Activated CD8-positive, alpha-beta T cell treated with anti-CD3 and anti-CD28 coated beads for 36 hours (primary cell): ENCODE measurements around the gene ADORA3. TPM values are rescaled to one million over a fixed set of nuclear protein-coding genes. Genes with fewer than 3 reads are reported as not detected.
A peak's percentile ranks its signal among the peaks of the same experiment; 100 is the strongest.

Experiments used
- ATAC-seq: fragments of 200-7000 bp; cut with Tn5 transposase; one replicate; pipeline ENCODE4 v1.10.0; 2021; ENCODE audit warnings: mild to moderate bottlenecking, moderate library complexity
- CTCF ChIA-PET: fragments of 350-600 bp; sonication (Branson Sonifier 250); formaldehyde crosslinking; loops from one replicate; lab custom pipeline; 2021; ENCODE audit warnings: antibody characterized with exemption; lab: Charles Lee
- POLR2A ChIA-PET: fragments of 350-600 bp; sonication (Branson Sonifier 250); formaldehyde crosslinking; loops from one replicate; lab custom pipeline; 2021; ENCODE audit warnings: antibody characterized with exemption; lab: Charles Lee
- DNase-seq: peaks from one replicate; pipeline ENCODE4 v3.0.0-alpha.2; 2020
- H3K27ac Mint-ChIP-seq: one replicate; pipeline ENCODE4 v1.8.0; 2021; ENCODE audit warnings: mild to moderate bottlenecking, mixed read lengths
- H3K27me3 Mint-ChIP-seq: one replicate; pipeline ENCODE4 v1.8.0; 2021; ENCODE audit warnings: mixed read lengths
- H3K36me3 Mint-ChIP-seq: one replicate; pipeline ENCODE4 v1.8.0; 2021; ENCODE audit warnings: low read depth, mixed read lengths
- H3K4me1 Mint-ChIP-seq: one replicate; pipeline ENCODE4 v1.8.0; 2021; ENCODE audit warnings: low read depth, mixed read lengths
- H3K4me3 Mint-ChIP-seq: one replicate; pipeline ENCODE4 v1.8.0; 2021; ENCODE audit warnings: mild to moderate bottlenecking, moderate library complexity, mixed read lengths
- H3K9me3 Mint-ChIP-seq: one replicate; pipeline ENCODE4 v1.8.0; 2021; ENCODE audit warnings: mixed read lengths
- intact Hi-C: fragments of 100-400 bp; cut with micrococcal nuclease; formaldehyde crosslinking; loops from one replicate; pipeline ENCODE4 v1.10.0; 2022
- total RNA-seq, 2 experiments: library from RNA; stranded (reverse); gene quantifications; one replicate each; pipeline ENCODE4 v1.2.3, GENCODE V29; 2021
- TF ChIP-seq, protein P1 (sequence below): fragments of 200-600 bp; IDR thresholded peaks from one replicate; pipeline ENCODE4 v1.8.0; 2022; ENCODE audit warnings: antibody characterized with exemption, mild to moderate bottlenecking

Gene ADORA3
- total RNA-seq, 2 experiments from 2014 or later, result not detected

DNA sequence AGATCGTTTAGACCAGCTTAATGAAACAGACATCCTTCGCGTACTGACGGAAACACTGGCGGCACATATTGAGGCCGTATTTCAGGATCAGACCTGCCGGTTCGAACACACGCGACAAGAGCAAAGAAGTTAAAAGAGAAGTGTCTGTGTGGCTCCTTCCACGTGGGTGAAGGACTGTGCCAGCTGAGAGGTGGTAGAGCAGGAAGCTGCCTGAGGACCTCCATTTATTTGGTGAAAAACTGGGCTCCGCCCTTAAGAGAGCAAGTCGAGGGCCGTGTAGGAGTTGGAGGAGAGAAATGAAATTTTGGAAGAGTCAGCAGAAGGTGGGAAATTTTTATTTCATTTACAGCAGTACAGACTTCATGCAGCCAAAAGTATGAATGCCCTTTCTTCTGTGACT lies 38.8 kb upstream of the ADORA3 start:
- no peak for DNase-seq
- POLR2A ChIA-PET, result interaction anchor here (0.7 kb wide), 1 partner anchor 104 kb away, joined by 3 read pairs; no protein-coding TSS in a partner anchor
- no peaks in the 10 kb centered on the region for H3K36me3 Mint-ChIP-seq
- no peak overlapping the region for H3K27ac Mint-ChIP-seq
- H3K4me3 Mint-ChIP-seq, result no peak overlapping the region
- peaks cover 2% of the 10 kb centered on the region for H3K9me3 Mint-ChIP-seq
- H3K27me3 Mint-ChIP-seq, result no peaks in the 10 kb centered on the region
- TF ChIP-seq, protein P1, sequence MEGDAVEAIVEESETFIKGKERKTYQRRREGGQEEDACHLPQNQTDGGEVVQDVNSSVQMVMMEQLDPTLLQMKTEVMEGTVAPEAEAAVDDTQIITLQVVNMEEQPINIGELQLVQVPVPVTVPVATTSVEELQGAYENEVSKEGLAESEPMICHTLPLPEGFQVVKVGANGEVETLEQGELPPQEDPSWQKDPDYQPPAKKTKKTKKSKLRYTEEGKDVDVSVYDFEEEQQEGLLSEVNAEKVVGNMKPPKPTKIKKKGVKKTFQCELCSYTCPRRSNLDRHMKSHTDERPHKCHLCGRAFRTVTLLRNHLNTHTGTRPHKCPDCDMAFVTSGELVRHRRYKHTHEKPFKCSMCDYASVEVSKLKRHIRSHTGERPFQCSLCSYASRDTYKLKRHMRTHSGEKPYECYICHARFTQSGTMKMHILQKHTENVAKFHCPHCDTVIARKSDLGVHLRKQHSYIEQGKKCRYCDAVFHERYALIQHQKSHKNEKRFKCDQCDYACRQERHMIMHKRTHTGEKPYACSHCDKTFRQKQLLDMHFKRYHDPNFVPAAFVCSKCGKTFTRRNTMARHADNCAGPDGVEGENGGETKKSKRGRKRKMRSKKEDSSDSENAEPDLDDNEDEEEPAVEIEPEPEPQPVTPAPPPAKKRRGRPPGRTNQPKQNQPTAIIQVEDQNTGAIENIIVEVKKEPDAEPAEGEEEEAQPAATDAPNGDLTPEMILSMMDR, result no peak
- ATAC-seq, result no peak
- peaks cover 7% of the 10 kb centered on the region for H3K4me1 Mint-ChIP-seq
- CTCF ChIA-PET, result no interaction called here
- intact Hi-C loops, result no loop called here

DNA sequence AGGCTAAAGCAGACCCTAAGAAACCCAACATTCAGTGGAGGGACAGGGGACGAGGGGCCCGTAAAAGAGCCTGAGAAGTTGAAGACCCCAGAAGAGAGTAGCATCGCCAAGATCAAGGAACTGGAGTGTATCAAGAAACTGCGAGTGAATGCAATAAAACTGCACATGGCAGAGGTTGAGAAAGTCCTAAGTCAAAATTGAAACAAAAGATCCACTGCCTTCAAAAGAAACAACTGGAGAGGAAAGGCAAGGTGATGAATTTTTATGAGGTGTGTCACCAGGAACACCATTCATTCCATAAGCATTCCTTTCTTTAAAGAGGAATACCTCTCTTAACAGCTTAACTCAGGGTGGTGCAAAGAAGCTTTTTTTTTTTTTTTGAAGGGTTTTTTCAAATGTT lies 38.3 kb upstream of the ADORA3 start:
- DNase-seq (no peak), ATAC-seq (no peak)
- Mint-ChIP-seq H3K9me3 (peaks cover 2% of the 10 kb centered on the region), H3K27me3 (peaks cover under 1% of the 10 kb centered on the region), H3K36me3 (no peaks in the 10 kb centered on the region), H3K27ac (no peak overlapping the region), H3K4me1 (peaks cover 7% of the 10 kb centered on the region), H3K4me3 (no peak overlapping the region)
- POLR2A ChIA-PET, result interaction anchor here (0.7 kb wide), 1 partner anchor 104 kb away, joined by 3 read pairs; no protein-coding TSS in a partner anchor
- intact Hi-C loops, result no loop called here
- CTCF ChIA-PET, result interaction anchor here (1.5 kb wide), 1 partner anchor 8 kb away, joined by 3 read pairs; no protein-coding TSS in a partner anchor
- TF ChIP-seq, protein P1, result no peak

DNA sequence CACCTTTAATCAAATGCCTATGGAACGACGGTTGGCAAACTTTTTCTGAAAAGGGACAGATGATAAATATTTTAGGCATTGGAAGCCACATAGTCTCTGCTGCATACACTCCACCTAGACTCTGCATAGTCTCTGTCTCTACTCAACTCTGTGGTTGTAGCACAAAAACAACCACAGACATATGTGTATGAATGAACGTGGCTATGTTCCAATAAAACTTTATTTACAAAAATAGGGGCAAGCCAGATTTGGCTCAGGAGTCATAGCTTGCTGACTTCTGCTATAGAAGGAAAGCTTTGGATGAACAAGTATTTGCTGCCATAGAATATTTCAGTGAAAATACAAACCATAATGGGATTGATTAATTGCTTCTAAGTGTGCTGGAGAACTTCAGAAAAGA lies 37.5 kb upstream of the ADORA3 start:
- ATAC-seq (no peak), DNase-seq (no peak)
- ChIA-PET CTCF (interaction anchor here (1.5 kb wide), 1 partner anchor 8 kb away, joined by 3 read pairs; no protein-coding TSS in a partner anchor), POLR2A (no interaction called here)
- TF ChIP-seq, protein P1, result no peak
- no peak overlapping the region for H3K4me3 Mint-ChIP-seq
- H3K36me3 Mint-ChIP-seq, result no peaks in the 10 kb centered on the region
- H3K9me3 Mint-ChIP-seq, result peaks cover 2% of the 10 kb centered on the region
- intact Hi-C loops, result no loop called here
- H3K4me1 Mint-ChIP-seq, result peaks cover 7% of the 10 kb centered on the region
- no peak overlapping the region for H3K27ac Mint-ChIP-seq
- H3K27me3 Mint-ChIP-seq, result peaks cover 3% of the 10 kb centered on the region

DNA sequence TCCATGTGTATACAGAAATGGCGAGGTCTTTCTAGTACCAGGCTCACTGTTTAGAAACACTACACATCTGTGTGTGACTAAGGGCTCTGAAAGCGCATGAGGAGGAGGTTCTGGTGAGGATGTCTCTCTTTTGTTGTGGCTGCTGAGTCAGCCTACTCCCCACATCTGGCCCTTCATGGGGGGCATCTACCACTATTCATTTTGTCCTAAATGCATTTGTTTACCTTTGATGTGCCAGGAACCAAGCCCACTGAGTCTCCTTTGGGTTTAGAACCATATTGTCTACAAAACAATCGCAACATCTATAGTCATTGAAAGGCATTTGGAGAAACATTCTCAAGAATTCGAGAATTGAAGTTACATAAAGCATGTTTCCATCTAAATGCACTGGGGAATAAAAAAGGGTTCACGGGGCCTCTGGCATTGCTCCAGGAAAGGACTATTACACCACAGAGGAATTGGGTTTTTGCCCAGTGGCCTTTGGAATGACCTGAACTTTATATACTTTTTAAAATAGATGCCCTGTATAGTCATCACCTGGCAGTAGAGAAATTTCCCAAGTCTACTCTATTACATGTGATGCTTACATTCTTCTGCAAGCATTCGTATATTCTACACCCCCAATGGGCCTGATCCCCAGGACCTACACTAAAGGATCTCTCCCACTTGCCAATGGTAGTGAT lies 35.1 kb upstream of the ADORA3 start:
- no peaks in the 10 kb centered on the region for H3K9me3 Mint-ChIP-seq
- H3K27ac Mint-ChIP-seq, result no peak overlapping the region
- intact Hi-C loops, result no loop called here
- H3K4me1 Mint-ChIP-seq, result peaks cover 7% of the 10 kb centered on the region
- H3K36me3 Mint-ChIP-seq, result no peaks in the 10 kb centered on the region
- DNase-seq, result peak; percentile 26
- no peak overlapping the region for H3K4me3 Mint-ChIP-seq
- H3K27me3 Mint-ChIP-seq, result peaks cover 3% of the 10 kb centered on the region
- ChIA-PET CTCF (interaction anchor here (1.4 kb wide), 1 partner anchor 21 kb away, joined by 5 read pairs; no protein-coding TSS in a partner anchor), POLR2A (interaction anchor here (1.8 kb wide), 1 partner anchor 21 kb away, joined by 4 read pairs; no protein-coding TSS in a partner anchor)
- TF ChIP-seq, protein P1, result no peak
- peak; percentile 68 for ATAC-seq
